ENCODE measurements around the gene PTTG1IP.

Gene PTTG1IP

GRCh38 chr21:44868707-44869106 lies 4.8 kb downstream of the PTTG1IP start:
- H3K4me3 ChIP-seq (ENCODE audit: low read depth, low read length) = no peak overlapping the region
- no peaks in the 10 kb centered on the region for H3K27me3 ChIP-seq (ENCODE audit: insufficient read depth, low read length)
- H3K79me2 ChIP-seq (ENCODE audit: control insufficient read depth, insufficient read depth, low read length, unreplicated experiment) = peaks cover 79% of the 10 kb centered on the region
- peaks cover 59% of the 10 kb centered on the region for H3K4me1 ChIP-seq (ENCODE audit: control insufficient read depth, insufficient read depth, low read length, unreplicated experiment)
- peak overlapping the region; percentile 78 for H3K27ac ChIP-seq (ENCODE audit: low read depth, low read length)
- H3K36me3 ChIP-seq (ENCODE audit: insufficient read depth, low read length) = peaks cover 6% of the 10 kb centered on the region
- no peak overlapping the region for H2AFZ ChIP-seq (ENCODE audit: low read length, unreplicated experiment)

GRCh38 chr21:44867999-44868700 lies 5.3 kb downstream of the PTTG1IP start:
- Histone ChIP-seq H3K4me3 (ENCODE audit: low read depth, low read length) (no peak overlapping the region), H3K4me1 (ENCODE audit: control insufficient read depth, insufficient read depth, low read length, unreplicated experiment) (peaks cover 59% of the 10 kb centered on the region), H3K27me3 (ENCODE audit: insufficient read depth, low read length) (no peaks in the 10 kb centered on the region), H3K79me2 (ENCODE audit: control insufficient read depth, insufficient read depth, low read length, unreplicated experiment) (peaks cover 84% of the 10 kb centered on the region), H3K36me3 (ENCODE audit: insufficient read depth, low read length) (peaks cover 6% of the 10 kb centered on the region), H2AFZ (ENCODE audit: low read length, unreplicated experiment) (no peak overlapping the region), H3K27ac (ENCODE audit: low read depth, low read length) (peak overlapping the region; percentile 78)

- Histone ChIP-seq H2AFZ (ENCODE audit: low read length, unreplicated experiment) (no peak overlapping the region), H3K27ac (ENCODE audit: low read depth, low read length) (no peak overlapping the region), H3K36me3 (ENCODE audit: insufficient read depth, low read length) (peaks cover 6% of the 10 kb centered on the region), H3K4me3 (ENCODE audit: low read depth, low read length) (no peak overlapping the region), H3K4me1 (ENCODE audit: control insufficient read depth, insufficient read depth, low read length, unreplicated experiment) (peaks cover 59% of the 10 kb centered on the region), H3K79me2 (ENCODE audit: control insufficient read depth, insufficient read depth, low read length, unreplicated experiment) (peaks cover 82% of the 10 kb centered on the region), H3K27me3 (ENCODE audit: insufficient read depth, low read length) (no peaks in the 10 kb centered on the region)
Measured at GRCh38 chr21:44867464-44867863, 6.0 kb downstream of the PTTG1IP start.

- no peaks in the 10 kb centered on the region for H3K27me3 ChIP-seq (ENCODE audit: insufficient read depth, low read length)
- no peak overlapping the region for H3K4me3 ChIP-seq (ENCODE audit: low read depth, low read length)
- H3K27ac ChIP-seq (ENCODE audit: low read depth, low read length) = no peak overlapping the region
- H2AFZ ChIP-seq (ENCODE audit: low read length, unreplicated experiment) = no peak overlapping the region
- H3K79me2 ChIP-seq (ENCODE audit: control insufficient read depth, insufficient read depth, low read length, unreplicated experiment) = peaks cover 82% of the 10 kb centered on the region
- H3K4me1 ChIP-seq (ENCODE audit: control insufficient read depth, insufficient read depth, low read length, unreplicated experiment) = peaks cover 58% of the 10 kb centered on the region
- H3K36me3 ChIP-seq (ENCODE audit: insufficient read depth, low read length) = peaks cover 6% of the 10 kb centered on the region
Measured at GRCh38 chr21:44866780-44867179, 6.7 kb downstream of the PTTG1IP start.

DNA sequence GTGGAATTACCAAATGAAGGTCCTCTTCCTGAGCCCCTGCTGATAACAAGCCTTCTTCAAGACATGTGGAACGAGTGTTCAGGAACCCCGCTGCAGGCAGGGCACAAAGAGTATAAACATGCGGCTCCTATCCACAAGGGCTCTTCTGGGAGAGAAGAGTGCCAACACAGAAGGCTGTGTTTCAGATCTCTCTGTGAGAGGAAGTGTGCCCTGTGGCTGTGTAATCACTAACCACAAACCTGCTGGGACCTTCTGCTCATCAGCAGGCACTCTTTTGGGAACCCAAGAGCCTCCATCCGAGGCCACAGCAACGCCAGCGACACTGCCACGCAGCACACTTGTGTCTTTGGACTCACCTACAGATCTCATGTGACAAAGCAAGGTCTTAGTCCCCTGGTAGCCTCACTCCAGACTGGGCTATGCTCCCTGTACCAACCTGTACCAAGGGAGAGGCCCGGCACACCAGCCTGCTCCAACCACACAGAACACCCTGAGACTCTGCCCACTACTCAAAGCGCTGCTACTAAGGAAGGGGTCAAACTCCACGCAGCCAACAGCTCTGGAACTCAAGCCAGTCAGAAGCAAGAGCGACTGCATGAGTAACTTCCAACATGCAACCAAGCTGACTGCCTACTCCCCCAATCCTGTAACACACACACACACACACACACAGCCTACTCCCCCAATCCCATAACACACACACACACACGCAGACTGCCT lies 7.8 kb downstream of the PTTG1IP start:
- Histone ChIP-seq H3K4me1 (ENCODE audit: control insufficient read depth, insufficient read depth, low read length, unreplicated experiment) (peaks cover 48% of the 10 kb centered on the region), H3K79me2 (ENCODE audit: control insufficient read depth, insufficient read depth, low read length, unreplicated experiment) (peaks cover 79% of the 10 kb centered on the region), H2AFZ (ENCODE audit: low read length, unreplicated experiment) (no peak overlapping the region), H3K27ac (ENCODE audit: low read depth, low read length) (no peak overlapping the region), H3K27me3 (ENCODE audit: insufficient read depth, low read length) (no peaks in the 10 kb centered on the region), H3K4me3 (ENCODE audit: low read depth, low read length) (no peak overlapping the region), H3K36me3 (ENCODE audit: insufficient read depth, low read length) (peaks cover 6% of the 10 kb centered on the region)

DNA sequence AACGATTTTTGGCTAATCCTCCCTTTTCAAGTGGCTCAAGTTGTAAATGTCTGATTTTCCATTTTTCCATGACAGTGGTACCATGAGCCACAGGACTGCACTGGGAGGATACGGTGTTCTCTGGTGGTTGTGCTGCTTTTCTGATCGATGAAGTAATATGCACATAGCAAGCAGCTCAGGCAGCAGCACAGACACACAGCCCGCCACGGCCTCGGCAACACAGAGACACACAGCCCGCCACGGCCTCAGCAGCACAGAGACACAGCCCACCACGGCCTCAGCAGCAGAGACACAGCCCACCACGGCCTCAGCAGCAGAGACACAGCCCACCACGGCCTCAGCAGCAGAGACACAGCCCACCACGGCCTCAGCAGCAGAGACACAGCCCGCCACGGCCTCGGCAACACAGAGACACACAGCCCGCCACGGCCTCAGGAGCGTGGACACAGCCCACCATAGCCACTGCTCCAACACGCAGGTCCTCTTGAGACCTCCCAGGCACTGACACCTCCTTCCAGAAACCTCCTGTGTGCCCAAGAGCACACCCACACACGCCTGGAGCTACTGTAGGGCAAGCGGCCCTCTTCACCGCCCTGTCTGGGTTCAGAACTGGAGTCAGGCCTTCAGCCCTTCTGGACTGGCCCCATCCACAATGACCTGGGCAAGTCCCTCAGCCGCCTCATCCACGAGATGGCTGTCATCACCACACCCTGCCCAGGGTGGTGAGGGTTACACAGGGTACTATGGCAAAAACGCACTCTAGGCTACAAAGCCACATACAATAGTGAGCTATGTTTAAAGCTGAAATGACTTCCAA lies 10.4 kb downstream of the PTTG1IP start:
- Histone ChIP-seq H3K27me3 (ENCODE audit: insufficient read depth, low read length) (no peaks in the 10 kb centered on the region), H2AFZ (ENCODE audit: low read length, unreplicated experiment) (no peak overlapping the region), H3K4me3 (ENCODE audit: low read depth, low read length) (no peak overlapping the region), H3K36me3 (ENCODE audit: insufficient read depth, low read length) (peaks cover 16% of the 10 kb centered on the region), H3K79me2 (ENCODE audit: control insufficient read depth, insufficient read depth, low read length, unreplicated experiment) (peaks cover 70% of the 10 kb centered on the region), H3K27ac (ENCODE audit: low read depth, low read length) (no peak overlapping the region), H3K4me1 (ENCODE audit: control insufficient read depth, insufficient read depth, low read length, unreplicated experiment) (peaks cover 30% of the 10 kb centered on the region)

GRCh38 chr21:44858791-44859190 lies 14.7 kb downstream of the PTTG1IP start:
- H3K36me3 ChIP-seq (ENCODE audit: insufficient read depth, low read length) = peaks cover 21% of the 10 kb centered on the region

DNA sequence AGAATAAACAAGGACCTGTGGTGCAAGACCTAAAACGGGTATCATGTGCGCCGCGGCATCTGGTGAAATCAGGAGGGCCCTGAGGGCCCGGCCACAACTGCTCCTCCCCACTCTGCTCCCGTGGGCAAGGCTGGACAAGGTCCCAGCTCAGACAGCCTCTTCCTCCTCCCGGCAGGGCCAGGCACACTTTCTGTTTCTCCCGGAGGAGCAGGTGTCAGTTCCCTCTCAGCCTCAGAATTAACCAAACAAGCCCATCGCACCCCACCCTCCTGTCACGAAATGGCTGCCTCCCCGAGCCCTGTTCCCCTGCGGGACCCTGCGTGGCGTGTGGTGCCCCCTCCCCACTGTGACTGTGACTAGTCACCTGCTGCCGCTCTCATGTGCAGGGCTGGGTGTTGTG lies 15.2 kb downstream of the PTTG1IP start:
- Histone ChIP-seq H3K4me3 (ENCODE audit: low read depth, low read length) (no peak overlapping the region), H2AFZ (ENCODE audit: low read length, unreplicated experiment) (no peak overlapping the region), H3K27me3 (ENCODE audit: insufficient read depth, low read length) (no peaks in the 10 kb centered on the region), H3K79me2 (ENCODE audit: control insufficient read depth, insufficient read depth, low read length, unreplicated experiment) (peaks cover 43% of the 10 kb centered on the region), H3K4me1 (ENCODE audit: control insufficient read depth, insufficient read depth, low read length, unreplicated experiment) (no peaks in the 10 kb centered on the region), H3K27ac (ENCODE audit: low read depth, low read length) (no peak overlapping the region), H3K36me3 (ENCODE audit: insufficient read depth, low read length) (peaks cover 21% of the 10 kb centered on the region)

More at GRCh38 chr21:44858791-44859190, 14.7 kb downstream of the PTTG1IP start:
- H2AFZ ChIP-seq (ENCODE audit: low read length, unreplicated experiment) = no peak overlapping the region
- no peak overlapping the region for H3K27ac ChIP-seq (ENCODE audit: low read depth, low read length)
- no peaks in the 10 kb centered on the region for H3K4me1 ChIP-seq (ENCODE audit: control insufficient read depth, insufficient read depth, low read length, unreplicated experiment)
- no peaks in the 10 kb centered on the region for H3K27me3 ChIP-seq (ENCODE audit: insufficient read depth, low read length)
- H3K4me3 ChIP-seq (ENCODE audit: low read depth, low read length) = no peak overlapping the region
- peaks cover 48% of the 10 kb centered on the region for H3K79me2 ChIP-seq (ENCODE audit: control insufficient read depth, insufficient read depth, low read length, unreplicated experiment)

GRCh38 chr21:44857127-44857892 lies 16.2 kb downstream of the PTTG1IP start:
- H3K79me2 ChIP-seq (ENCODE audit: control insufficient read depth, insufficient read depth, low read length, unreplicated experiment) = peaks cover 37% of the 10 kb centered on the region

GRCh38 chr21:44856131-44856530 lies 17.4 kb downstream of the PTTG1IP start:
- no peak overlapping the region for H3K27ac ChIP-seq (ENCODE audit: low read depth, low read length)
- peaks cover 21% of the 10 kb centered on the region for H3K36me3 ChIP-seq (ENCODE audit: insufficient read depth, low read length)
- H3K27me3 ChIP-seq (ENCODE audit: insufficient read depth, low read length) = no peaks in the 10 kb centered on the region
- no peaks in the 10 kb centered on the region for H3K4me1 ChIP-seq (ENCODE audit: control insufficient read depth, insufficient read depth, low read length, unreplicated experiment)
- peaks cover 26% of the 10 kb centered on the region for H3K79me2 ChIP-seq (ENCODE audit: control insufficient read depth, insufficient read depth, low read length, unreplicated experiment)
- no peak overlapping the region for H3K4me3 ChIP-seq (ENCODE audit: low read depth, low read length)
- no peak overlapping the region for H2AFZ ChIP-seq (ENCODE audit: low read length, unreplicated experiment)

More at GRCh38 chr21:44857127-44857892, 16.2 kb downstream of the PTTG1IP start:
- no peaks in the 10 kb centered on the region for H3K4me1 ChIP-seq (ENCODE audit: control insufficient read depth, insufficient read depth, low read length, unreplicated experiment)
- H3K36me3 ChIP-seq (ENCODE audit: insufficient read depth, low read length) = peaks cover 21% of the 10 kb centered on the region
- no peak overlapping the region for H3K4me3 ChIP-seq (ENCODE audit: low read depth, low read length)
- H3K27me3 ChIP-seq (ENCODE audit: insufficient read depth, low read length) = no peaks in the 10 kb centered on the region
- no peak overlapping the region for H2AFZ ChIP-seq (ENCODE audit: low read length, unreplicated experiment)
- no peak overlapping the region for H3K27ac ChIP-seq (ENCODE audit: low read depth, low read length)

Data from ACC112 (cell line).